GM12801 (cell line): ENCODE measurements around the gene TRAPPC2L.

Experiments
- CTCF ChIP-seq: IDR thresholded peaks from one replicate; pipeline ENCODE4 v1.5.1; 2011; ENCODE audit warnings: control low read depth; ENCODE audit not compliant: insufficient read length; ENCODE audit errors: extremely low read depth

Gene TRAPPC2L

GRCh38 chr16:88901718-88902337 lies 44.9 kb downstream of the TRAPPC2L start:
- TF ChIP-seq CTCF = no peak

- no peak for TF ChIP-seq CTCF
Observed at GRCh38 chr16:88902744-88903143, 45.8 kb downstream of the TRAPPC2L start.

GRCh38 chr16:88903267-88903666 lies 46.3 kb downstream of the TRAPPC2L start:
- TF ChIP-seq CTCF = no peak

GRCh38 chr16:88904676-88905365 lies 47.9 kb downstream of the TRAPPC2L start:
- no peak for TF ChIP-seq CTCF

- TF ChIP-seq CTCF = no peak
Observed at GRCh38 chr16:88905563-88905962, 48.6 kb downstream of the TRAPPC2L start.

- TF ChIP-seq CTCF = no peak
Observed at GRCh38 chr16:88906020-88906419, 49.1 kb downstream of the TRAPPC2L start.

- TF ChIP-seq CTCF = no peak
Observed at GRCh38 chr16:88906535-88907105, 49.7 kb downstream of the TRAPPC2L start.
